GM18907 (cell line): Measurements from ENCODE around the gene AIG1.
"Not testable (repeated sequence)": the region's sequence is repeated elsewhere in the genome, so short reads cannot be mapped to it uniquely, and the experiment has no call there.

ENCODE experiments used
- ATAC-seq: cut with Tn5 transposase; IDR thresholded peaks from one replicate; pipeline ENCODE4 v1.9.1; 2021; ENCODE audit warnings: mild to moderate bottlenecking, moderate library complexity; ENCODE audit not compliant: unreplicated experiment

Gene AIG1

GRCh38 chr6:143125864-143126573 is 65.3 kb downstream of the AIG1 start:
- no peak for ATAC-seq

- ATAC-seq, result no peak
Observed at GRCh38 chr6:143126574-143126941, 65.9 kb downstream of the AIG1 start.

- ATAC-seq, result no peak
Observed at GRCh38 chr6:143127941-143128680, 67.4 kb downstream of the AIG1 start.

GRCh38 chr6:143128681-143129015 is 68.0 kb downstream of the AIG1 start:
- no peak for ATAC-seq

GRCh38 chr6:143130928-143131327 is 70.2 kb downstream of the AIG1 start:
- no peak for ATAC-seq

GRCh38 chr6:143135325-143135724 is 74.6 kb downstream of the AIG1 start:
- no peak for ATAC-seq

- no peak for ATAC-seq
Observed at GRCh38 chr6:143135797-143136561, 75.3 kb downstream of the AIG1 start.

- ATAC-seq, result no peak
Observed at GRCh38 chr6:143136647-143137046, 76.0 kb downstream of the AIG1 start.

GRCh38 chr6:143139239-143139784 is 78.6 kb downstream of the AIG1 start:
- no peak for ATAC-seq

- ATAC-seq, result not testable (repeated sequence)
Observed at GRCh38 chr6:143139884-143140283, 79.2 kb downstream of the AIG1 start.

- no peak for ATAC-seq
Observed at GRCh38 chr6:143140767-143141166, 80.1 kb downstream of the AIG1 start.

- ATAC-seq, result no peak
Observed at GRCh38 chr6:143141442-143141841, 80.8 kb downstream of the AIG1 start.

- ATAC-seq, result no peak
Observed at GRCh38 chr6:143146186-143146851, 85.6 kb downstream of the AIG1 start.

- no peak for ATAC-seq
Observed at GRCh38 chr6:143149771-143150170, 89.1 kb downstream of the AIG1 start.

- ATAC-seq, result no peak
Observed at GRCh38 chr6:143150281-143150680, 89.6 kb downstream of the AIG1 start.

GRCh38 chr6:143151381-143151780 is 90.7 kb downstream of the AIG1 start:
- ATAC-seq, result no peak

- no peak for ATAC-seq
Observed at GRCh38 chr6:143155681-143156080, 95.0 kb downstream of the AIG1 start.

GRCh38 chr6:143157131-143157530 is 96.4 kb downstream of the AIG1 start:
- no peak for ATAC-seq

GRCh38 chr6:143158113-143158581 is 97.5 kb downstream of the AIG1 start:
- no peak for ATAC-seq

- no peak for ATAC-seq
Observed at GRCh38 chr6:143159001-143159400, 98.3 kb downstream of the AIG1 start.

- no peak for ATAC-seq
Observed at GRCh38 chr6:143160015-143160414, 99.3 kb downstream of the AIG1 start.
